IPS DF 19.7 (cell line): ENCODE results near the gene CRKL.
"Not testable (repeated sequence)": the region's sequence is repeated elsewhere in the genome, so short reads cannot be mapped to it uniquely, and the experiment has no call there.

Experiments used
- DNase-seq: peaks from one replicate; pipeline ENCODE4 v3.0.0-alpha.2; 2013; ENCODE audit warnings: low read depth, low spot score

The CRKL gene

GRCh38 chr22:20901093-20902033 is 15.8 kb upstream of the CRKL start:
- DNase-seq: not testable (repeated sequence)

- DNase-seq: no peak
Observed at GRCh38 chr22:20903093-20903492, 14.1 kb upstream of the CRKL start.

GRCh38 chr22:20904008-20904979 is 12.9 kb upstream of the CRKL start:
- no peak for DNase-seq

- DNase-seq: no peak
Observed at GRCh38 chr22:20904980-20905355, 12.2 kb upstream of the CRKL start.

- DNase-seq: no peak
Observed at GRCh38 chr22:20905415-20906386, 11.5 kb upstream of the CRKL start.

GRCh38 chr22:20906387-20906767 is 10.8 kb upstream of the CRKL start:
- DNase-seq: no peak

GRCh38 chr22:20908717-20909116 is 8.5 kb upstream of the CRKL start:
- not testable (repeated sequence) for DNase-seq

- DNase-seq: no peak
Observed at GRCh38 chr22:20909543-20910303, 7.5 kb upstream of the CRKL start.

- no peak for DNase-seq
Observed at GRCh38 chr22:20912494-20912893, 4.7 kb upstream of the CRKL start.

GRCh38 chr22:20918663-20919218 is 1.5 kb downstream of the CRKL start:
- no peak for DNase-seq

- no peak for DNase-seq
Observed at GRCh38 chr22:20919718-20920117, 2.5 kb downstream of the CRKL start.

- DNase-seq: no peak
Observed at GRCh38 chr22:20920881-20921203, 3.6 kb downstream of the CRKL start.

- no peak for DNase-seq
Observed at GRCh38 chr22:20922141-20922751, 5.0 kb downstream of the CRKL start.

- no peak for DNase-seq
Observed at GRCh38 chr22:20926243-20926642, 9.0 kb downstream of the CRKL start.

- no peak for DNase-seq
Observed at GRCh38 chr22:20927940-20928572, 10.8 kb downstream of the CRKL start.

GRCh38 chr22:20928573-20928967 is 11.4 kb downstream of the CRKL start:
- DNase-seq: no peak

GRCh38 chr22:20930004-20930403 is 12.8 kb downstream of the CRKL start:
- DNase-seq: no peak

GRCh38 chr22:20930435-20930834 is 13.2 kb downstream of the CRKL start:
- not testable (repeated sequence) for DNase-seq

GRCh38 chr22:20931126-20931654 is 14.0 kb downstream of the CRKL start:
- no peak for DNase-seq
